Measurements from ENCODE around the gene CHCHD6. TPM values are rescaled to one million over a fixed set of nuclear protein-coding genes. Genes with fewer than 3 reads are reported as not detected.

Gene CHCHD6
- total RNA-seq, 1 donor from 2014 or later, result 28.7 TPM

DNA sequence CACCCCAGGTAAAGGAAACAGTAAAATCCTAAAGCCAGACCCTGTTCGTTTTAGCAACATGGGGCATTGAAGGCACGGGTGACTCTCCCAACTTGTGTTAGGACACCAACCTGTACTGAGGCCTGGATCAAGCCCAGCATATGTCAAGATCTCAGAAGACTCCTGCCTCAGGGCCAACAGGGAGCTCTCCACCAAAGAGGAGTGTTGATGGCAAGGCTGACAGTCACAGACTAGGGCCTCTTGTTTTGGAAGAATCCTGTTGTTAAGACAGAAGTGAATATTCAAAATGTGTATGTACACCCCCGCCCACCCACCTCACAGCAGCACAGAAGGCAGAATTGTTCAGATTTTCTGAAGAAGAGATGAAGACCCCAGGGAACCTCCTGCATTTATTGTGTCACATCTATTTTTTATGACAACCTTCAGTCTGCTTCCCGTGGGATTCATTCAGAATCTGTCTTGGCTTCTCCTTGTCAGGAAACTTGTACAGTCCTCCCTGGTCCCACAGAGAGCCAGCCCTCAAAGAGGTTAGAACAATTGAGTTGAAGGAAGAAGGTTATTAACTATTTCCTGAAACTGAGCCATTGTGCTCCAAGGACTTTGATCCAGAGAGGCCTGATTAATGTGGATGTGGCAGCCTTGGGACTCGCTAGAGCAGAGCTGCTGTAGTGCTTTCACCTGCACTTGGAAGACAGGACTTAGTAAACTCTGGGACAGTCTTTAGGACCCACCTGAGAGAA, 217.2 kb downstream of the CHCHD6 start:
- Histone ChIP-seq H3K4me3 (ENCODE audit: low read depth, low read length) (no peak overlapping the region), H3K27me3 (ENCODE audit: control insufficient read depth, insufficient read depth, low read length) (no peaks in the 10 kb centered on the region), H3K36me3 (ENCODE audit: control insufficient read depth, insufficient read depth, low read length) (no peaks in the 10 kb centered on the region)
- TF ChIP-seq CTCF (IDR thresholded peaks at IDR 0.05; ENCODE audit: insufficient read depth, low read length, poor library complexity, severe bottlenecking), result no peak
- no peak for DNase-seq (ENCODE audit: low read depth)

DNA sequence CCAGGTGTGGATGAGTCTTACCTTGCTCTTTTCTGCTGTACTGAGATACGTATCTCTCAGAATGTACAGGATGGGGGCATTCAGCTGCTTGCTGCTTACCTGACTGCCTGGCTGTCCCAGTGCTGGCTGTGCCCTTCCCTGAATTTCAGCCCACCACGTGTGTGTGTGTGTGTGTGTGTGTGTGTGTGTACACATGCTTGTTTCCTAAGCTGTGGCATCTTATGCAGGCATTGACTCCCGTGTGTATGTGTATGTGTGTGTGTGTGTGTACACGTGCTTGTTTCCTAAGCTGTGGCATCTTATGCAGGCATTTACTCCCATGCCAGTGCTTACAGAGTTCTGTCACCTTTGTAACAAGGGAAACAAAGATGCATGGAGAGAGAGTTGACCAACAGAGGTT, 218.4 kb downstream of the CHCHD6 start:
- H3K36me3 ChIP-seq (ENCODE audit: control insufficient read depth, insufficient read depth, low read length), result no peaks in the 10 kb centered on the region
- no peak for DNase-seq (ENCODE audit: low read depth)
- H3K4me3 ChIP-seq (ENCODE audit: low read depth, low read length), result no peak overlapping the region
- TF ChIP-seq CTCF (IDR thresholded peaks at IDR 0.05; ENCODE audit: insufficient read depth, low read length, poor library complexity, severe bottlenecking), result no peak
- H3K27me3 ChIP-seq (ENCODE audit: control insufficient read depth, insufficient read depth, low read length), result no peaks in the 10 kb centered on the region

DNA sequence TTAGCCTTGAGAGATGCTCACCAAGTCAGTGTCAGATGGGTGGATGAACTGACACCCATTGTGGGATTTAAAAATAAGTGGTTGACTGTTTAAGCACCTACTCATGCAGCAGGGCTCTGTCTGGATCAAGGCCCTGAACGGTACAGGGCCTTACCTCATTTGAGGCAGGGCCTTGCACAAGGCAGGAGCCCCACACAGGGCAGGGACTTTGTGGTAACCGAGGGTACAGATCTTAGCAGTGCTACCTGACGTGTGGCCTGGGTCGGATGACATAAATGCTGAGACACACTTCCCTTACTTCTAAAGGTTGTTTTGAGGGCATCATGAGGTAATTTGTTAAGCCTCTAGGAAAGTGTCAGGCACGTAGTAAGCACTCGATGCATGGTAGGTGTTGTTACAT, 219.4 kb downstream of the CHCHD6 start:
- no peak for DNase-seq (ENCODE audit: low read depth)
- no peaks in the 10 kb centered on the region for H3K36me3 ChIP-seq (ENCODE audit: control insufficient read depth, insufficient read depth, low read length)
- no peak overlapping the region for H3K4me3 ChIP-seq (ENCODE audit: low read depth, low read length)
- no peaks in the 10 kb centered on the region for H3K27me3 ChIP-seq (ENCODE audit: control insufficient read depth, insufficient read depth, low read length)
- no peak for TF ChIP-seq CTCF (IDR thresholded peaks at IDR 0.05; ENCODE audit: insufficient read depth, low read length, poor library complexity, severe bottlenecking)

- H3K36me3 ChIP-seq (ENCODE audit: control insufficient read depth, insufficient read depth, low read length), result no peaks in the 10 kb centered on the region
- TF ChIP-seq CTCF (IDR thresholded peaks at IDR 0.05; ENCODE audit: insufficient read depth, low read length, poor library complexity, severe bottlenecking), result no peak
- H3K27me3 ChIP-seq (ENCODE audit: control insufficient read depth, insufficient read depth, low read length), result no peaks in the 10 kb centered on the region
- no peak overlapping the region for H3K4me3 ChIP-seq (ENCODE audit: low read depth, low read length)
- no peak for DNase-seq (ENCODE audit: low read depth)
Observed at GRCh38 chr3:126923895-126924294, 219.9 kb downstream of the CHCHD6 start.

- no peaks in the 10 kb centered on the region for H3K27me3 ChIP-seq (ENCODE audit: control insufficient read depth, insufficient read depth, low read length)
- H3K36me3 ChIP-seq (ENCODE audit: control insufficient read depth, insufficient read depth, low read length), result no peaks in the 10 kb centered on the region
- no peak for TF ChIP-seq CTCF (IDR thresholded peaks at IDR 0.05; ENCODE audit: insufficient read depth, low read length, poor library complexity, severe bottlenecking)
- H3K4me3 ChIP-seq (ENCODE audit: low read depth, low read length), result no peak overlapping the region
- no peak for DNase-seq (ENCODE audit: low read depth)
Observed at GRCh38 chr3:126924458-126924857, 220.4 kb downstream of the CHCHD6 start.
